Keratinocyte (primary cell): ENCODE measurements around the gene ITGAX. TPM values are rescaled to one million over a fixed set of nuclear protein-coding genes. Genes with fewer than 3 reads are reported as not detected.

ENCODE experiments used
- DNase-seq: peaks from one replicate; pipeline ENCODE4 v3.0.0-alpha.2; 2011; ENCODE audit warnings: low read depth, missing footprints, low spot score
- FAIRE-seq: peaks from 2 replicates; lab custom pipeline; 2011; peaks lifted over from hg19 to GRCh38; lab: Jason Lieb, UNC
- H2AFZ ChIP-seq: 2 replicates; pipeline ENCODE4 v1.6.0; 2012; ENCODE audit warnings: low read length, control low read depth, inconsistent platforms; ENCODE audit not compliant: control insufficient read depth
- H3K27ac ChIP-seq: 2 replicates; pipeline ENCODE4 v1.5.1; 2011; ENCODE audit warnings: low read length; ENCODE audit not compliant: control insufficient read depth, insufficient read depth
- H3K27me3 ChIP-seq: 3 replicates; pipeline ENCODE4 v1.6.0; 2011; ENCODE audit warnings: low read length; ENCODE audit not compliant: control insufficient read depth, insufficient read depth; ENCODE audit errors: extremely low read depth
- H3K36me3 ChIP-seq, 2 experiments: 2 replicates in 1 of 2; 3 replicates in 1 of 2; pipeline ENCODE4 v1.5.1; 2011; ENCODE audit warnings: low read length in 2 of 2, mild to moderate bottlenecking in 1 of 2; ENCODE audit not compliant: control insufficient read depth in 2 of 2, insufficient read depth in 2 of 2; ENCODE audit errors: extremely low read depth in 1 of 2
- H3K4me1 ChIP-seq: 3 replicates; pipeline ENCODE4 v1.5.1; 2011; ENCODE audit warnings: low read length; ENCODE audit not compliant: control insufficient read depth, insufficient read depth; ENCODE audit errors: extremely low read depth
- H3K4me2 ChIP-seq: 3 replicates; pipeline ENCODE4 v1.6.0; 2011; ENCODE audit warnings: low read depth, low read length; ENCODE audit not compliant: control insufficient read depth, insufficient read depth; ENCODE audit errors: extremely low read depth
- H3K4me3 ChIP-seq, 3 experiments: fragments of 200-600 bp in 1 of 3; sonication (generic) in 1 of 3; 2 replicates in 2 of 3; 3 replicates in 1 of 3; pipeline ENCODE4 v1.5.1; 2011 to 2016; ENCODE audit warnings: low read length in 3 of 3, mild to moderate bottlenecking in 3 of 3, control low read depth in 2 of 3, inconsistent platforms in 1 of 3, low read depth in 1 of 3, mixed read lengths in 1 of 3, mixed run types in 1 of 3, moderate library complexity in 1 of 3; ENCODE audit not compliant: control insufficient read depth in 2 of 3, insufficient read depth in 2 of 3; ENCODE audit errors: extremely low read depth in 1 of 3
- H3K79me2 ChIP-seq: 2 replicates; pipeline ENCODE4 v1.6.0; 2012; ENCODE audit warnings: low read length; ENCODE audit not compliant: control insufficient read depth, insufficient read depth
- H3K9ac ChIP-seq: 3 replicates; pipeline ENCODE4 v1.6.0; 2011; ENCODE audit warnings: low read length; ENCODE audit not compliant: control insufficient read depth, insufficient read depth; ENCODE audit errors: extremely low read depth
- H3K9me1 ChIP-seq: 3 replicates; pipeline ENCODE4 v1.6.0; 2011; ENCODE audit warnings: low read length; ENCODE audit not compliant: control insufficient read depth, insufficient read depth; ENCODE audit errors: extremely low read depth
- H3K9me3 ChIP-seq: 2 replicates; pipeline ENCODE4 v1.5.1; 2012; ENCODE audit warnings: low read depth, low read length; ENCODE audit not compliant: control insufficient read depth
- H4K20me1 ChIP-seq: 3 replicates; pipeline ENCODE4 v1.6.0; 2011; ENCODE audit warnings: low read length; ENCODE audit not compliant: control insufficient read depth, insufficient read depth; ENCODE audit errors: extremely low read depth
- EZH2 ChIP-seq: IDR thresholded peaks from one replicate; pipeline ENCODE4 v1.6.1; 2012; ENCODE audit warnings: inconsistent platforms, mild to moderate bottlenecking, low read length, moderate library complexity
- dilution Hi-C: fragments of 300-500 bp; cut with MboI; formaldehyde crosslinking; loops from one replicate; pipeline ENCODE4 v1.7.0; 2020; ENCODE audit warnings: low sequenced_read_pairs; ENCODE audit not compliant: extremely low pct_ligation_motif_present
- polyA plus RNA-seq, 5 experiments: library from polyadenylated mRNA; depleted of rRNA in 3 of 5; stranded (reverse) in 3 of 5; stranded (forward) in 1 of 5; unstranded in 1 of 5; fragments of >200 nt; gene quantifications; 1 replicate in 1 of 5; 2 replicates in 3 of 5; 3 replicates in 1 of 5; pipeline versions ENCODE4 v1.2.1 to v1.2.3, GENCODE V29; 2011 to 2012; ENCODE audit warnings: missing spikeins in 2 of 5, low read depth in 1 of 5, low replicate concordance in 1 of 5
- TF ChIP-seq, protein P1 (sequence below), 3 experiments: IDR thresholded peaks in 1 of 3; conservative IDR thresholded peaks in 1 of 3; optimal IDR thresholded peaks in 1 of 3; 2 replicates in 2 of 3; 3 replicates in 1 of 3; pipeline versions ENCODE3 to v1.5.1; 2011; ENCODE audit warnings: low read length in 3 of 3, mild to moderate bottlenecking in 3 of 3, moderate library complexity in 2 of 3, control low read depth in 1 of 3, inconsistent platforms in 1 of 3; ENCODE audit not compliant: insufficient read depth in 2 of 3; ENCODE audit errors: extremely low read depth in 1 of 3

Gene ITGAX
- polyA plus RNA-seq, 1 donor (not counting 4 experiments of a cell fraction or from before 2014, with no cell fraction given): 0.04 TPM

- H4K20me1 ChIP-seq: no peaks in the 10 kb centered on the region
- no peak overlapping the region for H3K4me3 ChIP-seq
- no peak overlapping the region for H3K4me2 ChIP-seq
- no peak for FAIRE-seq
- no peak for TF ChIP-seq EZH2
- TF ChIP-seq, protein P1, sequence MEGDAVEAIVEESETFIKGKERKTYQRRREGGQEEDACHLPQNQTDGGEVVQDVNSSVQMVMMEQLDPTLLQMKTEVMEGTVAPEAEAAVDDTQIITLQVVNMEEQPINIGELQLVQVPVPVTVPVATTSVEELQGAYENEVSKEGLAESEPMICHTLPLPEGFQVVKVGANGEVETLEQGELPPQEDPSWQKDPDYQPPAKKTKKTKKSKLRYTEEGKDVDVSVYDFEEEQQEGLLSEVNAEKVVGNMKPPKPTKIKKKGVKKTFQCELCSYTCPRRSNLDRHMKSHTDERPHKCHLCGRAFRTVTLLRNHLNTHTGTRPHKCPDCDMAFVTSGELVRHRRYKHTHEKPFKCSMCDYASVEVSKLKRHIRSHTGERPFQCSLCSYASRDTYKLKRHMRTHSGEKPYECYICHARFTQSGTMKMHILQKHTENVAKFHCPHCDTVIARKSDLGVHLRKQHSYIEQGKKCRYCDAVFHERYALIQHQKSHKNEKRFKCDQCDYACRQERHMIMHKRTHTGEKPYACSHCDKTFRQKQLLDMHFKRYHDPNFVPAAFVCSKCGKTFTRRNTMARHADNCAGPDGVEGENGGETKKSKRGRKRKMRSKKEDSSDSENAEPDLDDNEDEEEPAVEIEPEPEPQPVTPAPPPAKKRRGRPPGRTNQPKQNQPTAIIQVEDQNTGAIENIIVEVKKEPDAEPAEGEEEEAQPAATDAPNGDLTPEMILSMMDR (optimal IDR thresholded peaks at IDR 0.05 in 1 of 3, IDR thresholded peaks at IDR 0.05 in 1 of 3, conservative IDR thresholded peaks at IDR 0.05 in 1 of 3; ENCODE audit: extremely low read depth in 1 of 3, insufficient read depth in 2 of 3, low read length in 3 of 3): no peak
- no peak overlapping the region for H3K27ac ChIP-seq
- no peaks in the 10 kb centered on the region for H3K79me2 ChIP-seq
- H3K36me3 ChIP-seq: no peaks in the 10 kb centered on the region
- DNase-seq: no peak
- H2AFZ ChIP-seq: no peak overlapping the region
- no peaks in the 10 kb centered on the region for H3K4me1 ChIP-seq
- H3K27me3 ChIP-seq: no peaks in the 10 kb centered on the region
- no peaks in the 10 kb centered on the region for H3K9me1 ChIP-seq
- dilution Hi-C loops: no loop called here
- H3K9me3 ChIP-seq: no peaks in the 10 kb centered on the region
- H3K9ac ChIP-seq: no peak overlapping the region
These were observed 4.5 kb upstream of the ITGAX start for GRCh38 chr16:31350275-31351005.

DNA sequence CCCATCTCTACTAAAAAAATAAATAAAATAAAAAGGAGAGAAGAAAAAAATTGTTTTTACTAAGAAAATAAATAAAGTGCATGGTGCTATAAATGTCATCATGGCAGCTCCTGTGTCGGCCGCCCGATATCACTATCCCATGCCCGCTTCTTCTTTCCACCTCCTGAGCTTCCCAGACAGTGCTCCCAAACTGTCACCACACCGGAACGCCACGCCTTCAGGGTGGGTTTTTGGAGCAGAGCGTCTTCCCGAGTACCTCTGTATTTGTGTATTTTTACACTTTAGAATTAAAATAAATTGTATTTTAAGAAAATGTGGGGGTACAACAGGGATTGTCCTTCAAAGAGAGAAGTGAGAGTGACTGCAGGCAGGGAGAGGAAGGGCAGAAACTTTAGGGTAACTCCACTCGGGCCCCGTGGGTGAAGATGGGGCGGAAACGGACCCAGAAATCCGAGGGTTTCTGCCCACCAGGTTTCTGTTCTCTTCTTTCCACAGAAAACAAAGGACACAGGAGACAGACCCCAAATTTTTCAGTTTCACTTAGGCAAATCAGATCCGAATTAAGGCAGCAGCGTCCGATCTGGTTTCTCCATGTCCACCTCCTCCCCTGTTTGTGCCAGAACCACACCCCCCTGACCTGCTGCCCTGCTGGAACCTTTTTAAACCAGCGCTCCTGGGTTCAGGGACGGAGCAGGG is 3.6 kb upstream of the ITGAX start:
- Histone ChIP-seq H3K36me3 (no peaks in the 10 kb centered on the region), H3K4me3 (no peak overlapping the region), H2AFZ (no peak overlapping the region), H3K4me1 (no peaks in the 10 kb centered on the region), H4K20me1 (no peaks in the 10 kb centered on the region), H3K9ac (no peak overlapping the region), H3K9me1 (no peaks in the 10 kb centered on the region), H3K27ac (no peak overlapping the region), H3K4me2 (no peak overlapping the region), H3K79me2 (no peaks in the 10 kb centered on the region), H3K27me3 (no peaks in the 10 kb centered on the region), H3K9me3 (no peaks in the 10 kb centered on the region)
- FAIRE-seq (no peak), DNase-seq (no peak)
- TF ChIP-seq, protein P1 (optimal IDR thresholded peaks at IDR 0.05 in 1 of 3, IDR thresholded peaks at IDR 0.05 in 1 of 3, conservative IDR thresholded peaks at IDR 0.05 in 1 of 3; ENCODE audit: extremely low read depth in 1 of 3, insufficient read depth in 2 of 3, low read length in 3 of 3): no peak
- dilution Hi-C loops: no loop called here
